Activated naive CD8-positive, alpha-beta T cell (primary cell): ENCODE results near the gene CREB3L4.
"Not testable (repeated sequence)": the region's sequence is repeated elsewhere in the genome, so short reads cannot be mapped to it uniquely, and the experiment has no call there.

Experiments
- H3K27ac Mint-ChIP-seq: one replicate; pipeline ENCODE4 v1.8.0; 2021; ENCODE audit warnings: mixed read lengths
- H3K27me3 Mint-ChIP-seq: one replicate; pipeline ENCODE4 v1.8.0; 2021; ENCODE audit warnings: mixed read lengths
- H3K36me3 Mint-ChIP-seq: one replicate; pipeline ENCODE4 v1.8.0; 2021; ENCODE audit warnings: mixed read lengths
- H3K4me1 Mint-ChIP-seq: one replicate; pipeline ENCODE4 v1.8.0; 2021; ENCODE audit warnings: low read depth, mixed read lengths
- H3K4me3 Mint-ChIP-seq: one replicate; pipeline ENCODE4 v1.8.0; 2021; ENCODE audit warnings: mild to moderate bottlenecking, mixed read lengths
- H3K9me3 Mint-ChIP-seq: one replicate; pipeline ENCODE4 v1.8.0; 2021; ENCODE audit warnings: low read depth, mixed read lengths

CREB3L4 gene

DNA sequence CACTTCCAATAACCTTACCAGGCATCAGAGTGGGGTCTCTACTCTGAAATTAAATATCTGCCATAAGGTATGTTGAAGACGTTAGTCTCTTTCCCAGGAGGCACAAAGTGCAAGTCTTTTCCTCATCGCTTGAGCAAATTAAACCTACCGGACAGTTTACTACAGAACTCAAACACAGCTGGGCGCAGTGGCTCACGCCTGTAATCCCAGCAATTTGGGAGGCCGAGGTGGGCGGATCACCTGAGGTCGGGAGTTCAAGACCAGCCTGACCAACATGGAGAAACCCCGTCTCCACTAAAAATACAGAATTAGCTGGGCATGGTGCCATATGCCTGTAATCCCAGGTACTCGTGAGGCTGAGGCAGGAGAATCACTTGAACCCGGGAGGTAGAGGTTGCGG lies 11.4 kb downstream of the CREB3L4 start:
- H3K36me3 Mint-ChIP-seq, H3K9me3 Mint-ChIP-seq, H3K27me3 Mint-ChIP-seq: not testable (repeated sequence)
- Mint-ChIP-seq H3K4me1 (peaks cover 33% of the 10 kb centered on the region), H3K4me3 (peak overlapping the region; percentile 97), H3K27ac (peak overlapping the region; percentile 96)

DNA sequence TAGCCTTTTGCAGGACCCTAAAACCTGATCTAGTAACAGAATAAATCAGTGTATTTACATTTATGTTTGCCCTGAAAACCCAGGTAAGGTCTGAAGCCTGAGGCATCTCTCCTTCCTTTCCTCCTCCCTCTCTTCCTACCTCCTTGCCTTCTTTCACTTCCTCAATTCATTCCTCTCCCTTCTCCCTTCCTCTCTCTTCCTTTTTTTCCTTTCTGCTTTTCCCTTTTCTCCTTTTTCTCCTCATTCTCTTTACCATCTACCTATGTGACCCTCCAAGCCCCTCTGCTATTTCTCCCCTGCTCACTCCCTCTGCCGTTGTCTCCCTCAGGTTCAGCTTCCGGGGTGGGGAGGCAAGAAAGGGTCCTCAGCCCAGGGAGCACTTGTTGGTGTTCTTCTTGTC lies 14.0 kb downstream of the CREB3L4 start:
- peaks cover 39% of the 10 kb centered on the region for H3K4me1 Mint-ChIP-seq
- H3K4me3 Mint-ChIP-seq, H3K36me3 Mint-ChIP-seq, H3K9me3 Mint-ChIP-seq, H3K27me3 Mint-ChIP-seq, H3K27ac Mint-ChIP-seq: not testable (repeated sequence)

DNA sequence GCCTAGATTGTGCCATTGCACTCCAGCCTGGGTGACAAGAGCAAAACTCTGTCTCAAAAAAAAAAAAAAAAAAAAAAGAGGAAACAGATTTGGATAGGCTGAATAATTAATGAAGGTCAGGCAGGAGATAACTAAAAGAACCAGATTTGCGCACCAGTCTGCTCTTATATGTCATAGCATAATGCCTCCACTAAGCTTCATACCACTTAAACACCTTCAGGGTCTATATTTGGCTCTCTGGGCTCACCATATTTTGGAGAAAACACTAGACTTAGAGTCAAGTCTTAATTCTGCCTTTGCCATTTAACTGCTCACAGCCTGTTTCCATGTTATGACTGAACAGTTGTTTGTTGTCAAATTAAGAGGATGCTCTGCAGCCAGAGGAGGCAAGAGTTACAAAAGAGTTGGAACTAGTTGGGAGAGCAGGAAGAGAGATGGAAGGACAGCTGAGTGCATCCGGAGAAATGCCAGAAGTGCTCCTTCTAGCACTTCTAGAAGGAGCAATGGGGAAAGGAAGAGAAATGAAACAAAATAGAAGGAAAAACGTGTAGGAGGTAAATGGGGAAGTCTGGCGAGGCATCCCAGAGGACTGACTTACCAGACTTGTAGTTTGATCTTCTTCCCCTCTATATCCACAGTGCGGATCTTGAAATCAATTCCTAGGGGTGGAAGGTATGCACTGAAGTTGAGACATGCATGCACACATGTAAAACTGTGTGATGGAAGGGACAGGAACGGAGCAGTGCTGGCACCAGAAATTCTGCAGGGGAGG lies 16.6 kb downstream of the CREB3L4 start:
- Mint-ChIP-seq H3K4me1 (peaks cover 30% of the 10 kb centered on the region), H3K9me3 (no peaks in the 10 kb centered on the region)

DNA sequence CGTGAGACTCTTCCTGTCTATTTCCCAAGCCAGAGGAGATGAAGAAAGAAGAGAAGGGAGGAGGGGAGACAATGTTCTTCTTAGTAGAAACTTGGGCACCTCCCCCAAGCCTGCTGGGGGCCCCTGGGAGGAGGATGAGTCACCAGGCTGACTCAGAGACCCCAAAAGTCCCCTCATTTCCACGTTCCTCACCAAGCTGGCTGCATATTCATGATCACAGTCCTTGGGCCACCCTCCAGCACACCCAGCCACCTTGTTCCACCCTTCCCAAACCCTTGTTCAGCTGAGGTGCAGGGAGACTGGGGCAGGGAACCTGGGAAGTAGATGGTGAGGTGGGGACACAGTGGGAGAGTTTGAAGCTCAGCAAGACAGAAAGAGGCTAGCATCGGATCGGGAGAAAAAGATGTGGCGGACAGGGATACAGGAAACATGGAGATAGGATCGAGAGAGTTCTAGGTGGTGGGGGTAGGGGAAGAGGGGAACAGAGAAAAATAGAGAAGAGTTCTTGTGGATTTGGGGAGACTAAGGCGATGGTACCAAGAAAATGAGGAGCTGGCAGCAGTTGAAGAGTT lies 17.7 kb downstream of the CREB3L4 start:
- H3K27me3 Mint-ChIP-seq: no peaks in the 10 kb centered on the region
- H3K4me3 Mint-ChIP-seq: peak overlapping the region; percentile 96
- no peaks in the 10 kb centered on the region for H3K36me3 Mint-ChIP-seq
- H3K4me1 Mint-ChIP-seq: peaks cover 36% of the 10 kb centered on the region
- peak overlapping the region; percentile 99 for H3K27ac Mint-ChIP-seq
- H3K9me3 Mint-ChIP-seq: no peaks in the 10 kb centered on the region

More for the DNA sequence above, 16.6 kb downstream of the CREB3L4 start:
- H3K27me3 Mint-ChIP-seq: no peaks in the 10 kb centered on the region
- H3K4me3 Mint-ChIP-seq: peak overlapping the region; percentile 8
- peak overlapping the region; percentile 58 for H3K27ac Mint-ChIP-seq
- no peaks in the 10 kb centered on the region for H3K36me3 Mint-ChIP-seq

DNA sequence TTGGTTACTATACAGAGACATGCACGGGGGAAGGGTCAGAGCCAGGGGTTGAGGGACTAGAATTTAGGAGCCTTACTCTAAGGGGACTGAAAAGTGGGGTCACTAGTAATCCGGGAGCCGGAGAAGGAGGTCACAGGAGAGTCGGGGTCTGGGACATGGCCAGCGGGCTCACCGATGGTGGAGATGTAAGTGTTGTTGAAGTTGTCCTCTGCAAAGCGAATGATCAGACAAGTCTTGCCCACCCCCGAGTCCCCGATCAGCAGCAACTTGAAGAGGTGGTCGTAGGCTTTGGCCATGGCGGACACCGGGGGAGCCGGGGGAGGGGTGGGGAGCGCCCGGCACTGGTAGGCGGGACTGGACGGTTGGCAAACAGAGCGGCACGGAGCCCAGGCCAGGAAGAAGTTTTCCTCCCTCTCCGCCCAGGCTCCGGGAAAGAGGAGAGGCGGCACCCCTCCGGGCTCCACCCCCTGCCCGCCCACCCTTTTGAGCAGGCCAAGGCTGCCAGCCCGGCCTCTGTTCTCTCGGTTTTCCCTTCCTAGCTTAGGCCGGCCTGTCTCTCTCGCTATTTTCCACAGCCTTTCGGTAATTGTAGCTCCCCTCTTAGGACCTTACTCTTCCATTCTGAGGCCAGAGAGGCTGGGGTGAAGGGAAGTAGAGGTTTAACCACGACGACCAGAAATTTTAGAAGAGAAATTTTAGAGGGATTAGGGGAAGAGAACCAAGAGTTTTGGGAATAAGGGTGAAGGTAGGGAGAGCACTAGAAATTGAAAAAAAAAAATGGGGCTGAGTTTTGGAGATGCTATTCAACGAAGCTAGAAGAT lies 18.4 kb downstream of the CREB3L4 start, which contains the start of gene RAB13:
TSS of gene RAB13 (minus strand) at position 399 of the 821 bp plus-strand sequence. CDS start at position 296, 103 bp downstream.
- Mint-ChIP-seq H3K27ac (peak within 1 kb of the TSS; percentile 99), H3K4me3 (peak within 1 kb of the TSS; percentile 96), H3K4me1 (peaks cover 40% of the 10 kb centered on the region), H3K9me3 (no peaks in the 10 kb centered on the region), H3K27me3 (no peaks in the 10 kb centered on the region), H3K36me3 (peaks cover 1% of the 10 kb centered on the region)

DNA sequence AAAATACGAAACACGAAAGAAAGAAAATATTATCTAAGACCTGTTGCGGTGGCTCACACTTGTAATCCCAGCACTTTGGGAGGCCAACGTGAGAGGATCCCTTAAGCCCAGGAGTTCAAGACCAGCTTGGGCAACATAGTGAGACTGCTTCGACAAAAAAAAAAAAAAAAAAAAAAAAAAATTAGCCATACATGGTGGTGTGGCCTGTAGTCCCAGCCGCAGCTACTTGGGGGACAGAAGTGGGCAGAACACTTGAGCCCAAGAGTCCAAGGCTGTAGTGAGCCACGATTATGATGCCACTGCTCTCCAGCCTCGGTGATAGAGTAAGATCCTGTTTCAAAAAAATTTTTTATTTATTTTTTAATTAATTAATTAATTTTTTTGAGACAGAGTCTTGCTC lies 19.9 kb downstream of the CREB3L4 start:
- Mint-ChIP-seq H3K27ac (no peak overlapping the region), H3K4me1 (peaks cover 51% of the 10 kb centered on the region)

DNA sequence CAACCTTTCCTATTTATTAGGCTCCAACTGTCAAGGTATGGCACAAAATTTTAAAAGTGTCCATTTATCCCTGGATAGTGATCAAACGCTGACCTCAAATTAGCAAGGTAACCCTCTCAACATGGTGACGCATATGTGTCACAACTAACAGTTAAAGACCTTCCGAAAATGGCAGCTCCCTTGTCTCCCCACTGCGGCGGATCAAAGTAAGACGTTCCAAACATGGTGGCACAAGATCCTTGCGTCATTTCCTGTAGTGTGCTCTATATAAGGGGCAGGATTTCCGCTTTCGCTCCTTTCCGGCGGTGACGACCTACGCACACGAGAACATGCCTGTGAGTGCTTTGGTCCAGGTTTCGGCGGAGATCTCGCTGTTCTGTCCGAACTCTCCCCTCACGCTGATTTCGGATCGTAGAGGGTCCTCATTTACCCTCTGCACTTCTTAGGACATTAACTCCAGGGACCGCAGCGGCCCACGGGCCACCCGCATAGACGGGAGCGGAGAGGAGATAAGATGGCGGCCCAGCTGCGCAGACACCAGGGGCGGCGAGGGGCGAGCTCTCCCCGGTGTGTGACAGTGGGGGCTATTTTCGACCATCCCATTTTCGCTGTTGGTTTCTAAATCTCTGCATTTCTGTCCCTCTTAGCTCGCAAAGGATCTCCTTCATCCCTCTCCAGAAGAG lies 22.9 kb downstream of the CREB3L4 start, which contains the start of gene RPS27:
TSS of gene RPS27 (plus strand) at position 295 of the 683 bp plus-strand sequence. CDS start at position 330, 35 bp downstream.
- no peaks in the 10 kb centered on the region for H3K27me3 Mint-ChIP-seq
- peaks cover 18% of the 10 kb centered on the region for H3K36me3 Mint-ChIP-seq
- H3K27ac Mint-ChIP-seq: peak within 1 kb of the TSS; percentile 99
- peaks cover 48% of the 10 kb centered on the region for H3K4me1 Mint-ChIP-seq
- H3K4me3 Mint-ChIP-seq: peak within 1 kb of the TSS; percentile 99
- H3K9me3 Mint-ChIP-seq: no peaks in the 10 kb centered on the region

More for the DNA sequence above, 19.9 kb downstream of the CREB3L4 start:
- Mint-ChIP-seq H3K36me3 (peaks cover 12% of the 10 kb centered on the region), H3K9me3 (no peaks in the 10 kb centered on the region), H3K4me3 (no peak overlapping the region), H3K27me3 (no peaks in the 10 kb centered on the region)

DNA sequence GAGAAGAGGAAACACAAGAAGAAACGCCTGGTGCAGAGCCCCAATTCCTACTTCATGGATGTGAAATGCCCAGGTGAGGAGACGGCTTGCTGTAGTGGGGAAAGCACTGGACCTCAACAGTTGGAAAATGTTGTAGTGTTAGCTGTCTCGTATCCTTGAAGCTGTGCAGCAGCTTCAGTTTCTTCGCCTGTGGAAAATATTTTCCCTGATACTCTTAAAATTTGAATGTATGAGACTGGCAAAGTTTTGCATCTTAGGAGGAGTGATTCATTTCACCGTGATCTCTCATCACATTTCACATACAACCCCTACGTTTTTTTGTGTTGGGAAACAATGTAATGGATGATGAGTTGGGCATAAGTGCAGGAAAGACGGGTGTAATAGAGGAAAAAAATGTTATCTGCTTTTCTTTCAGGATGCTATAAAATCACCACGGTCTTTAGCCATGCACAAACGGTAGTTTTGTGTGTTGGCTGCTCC lies 23.5 kb downstream of the CREB3L4 start:
- H3K27me3 Mint-ChIP-seq: no peaks in the 10 kb centered on the region
- H3K36me3 Mint-ChIP-seq: peaks cover 21% of the 10 kb centered on the region
- H3K9me3 Mint-ChIP-seq: no peaks in the 10 kb centered on the region
- H3K27ac Mint-ChIP-seq: peak overlapping the region; percentile 99
- H3K4me1 Mint-ChIP-seq: peaks cover 43% of the 10 kb centered on the region
- peak overlapping the region; percentile 99 for H3K4me3 Mint-ChIP-seq

DNA sequence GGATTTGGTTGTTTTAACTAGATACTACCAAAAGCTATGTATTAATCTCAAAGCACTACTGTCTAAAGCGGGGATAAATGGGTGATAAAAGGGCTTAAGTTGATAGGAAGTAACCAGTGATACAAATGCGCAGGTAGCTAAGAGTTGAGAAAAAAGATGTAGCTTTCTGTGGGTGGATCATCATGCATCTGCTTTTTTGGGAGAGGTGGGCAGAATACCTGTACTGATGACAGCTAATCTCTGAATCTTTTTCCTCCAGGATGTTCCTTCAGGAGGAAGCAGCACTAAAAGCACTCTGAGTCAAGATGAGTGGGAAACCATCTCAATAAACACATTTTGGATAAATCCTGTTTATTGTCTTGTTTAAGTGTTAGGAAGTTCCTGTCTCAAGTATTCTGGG lies 24.1 kb downstream of the CREB3L4 start:
- peaks cover 21% of the 10 kb centered on the region for H3K36me3 Mint-ChIP-seq
- H3K4me3 Mint-ChIP-seq: peak overlapping the region; percentile 99
- no peaks in the 10 kb centered on the region for H3K9me3 Mint-ChIP-seq
- peak overlapping the region; percentile 99 for H3K27ac Mint-ChIP-seq
- no peaks in the 10 kb centered on the region for H3K27me3 Mint-ChIP-seq
- peaks cover 38% of the 10 kb centered on the region for H3K4me1 Mint-ChIP-seq

DNA sequence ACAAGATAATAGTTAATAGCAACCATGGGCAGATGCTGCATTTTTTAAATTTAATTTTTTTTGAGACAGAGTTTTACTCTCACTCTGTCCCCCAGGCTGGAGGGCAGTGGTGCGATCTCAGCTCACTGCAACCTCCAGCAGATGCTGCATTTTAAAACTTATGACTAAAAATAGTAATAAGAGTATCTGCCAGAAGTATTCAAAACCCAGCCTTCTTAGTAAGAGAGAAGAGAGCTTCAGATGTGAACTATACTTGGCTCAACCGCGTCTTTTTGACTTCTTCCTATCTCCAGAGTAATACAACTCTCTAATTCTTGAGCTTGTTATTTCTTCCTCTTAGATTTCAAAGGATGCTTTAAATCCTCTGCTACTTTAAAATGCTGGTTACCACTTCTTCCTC lies 27.5 kb downstream of the CREB3L4 start:
- peaks cover 21% of the 10 kb centered on the region for H3K36me3 Mint-ChIP-seq

DNA sequence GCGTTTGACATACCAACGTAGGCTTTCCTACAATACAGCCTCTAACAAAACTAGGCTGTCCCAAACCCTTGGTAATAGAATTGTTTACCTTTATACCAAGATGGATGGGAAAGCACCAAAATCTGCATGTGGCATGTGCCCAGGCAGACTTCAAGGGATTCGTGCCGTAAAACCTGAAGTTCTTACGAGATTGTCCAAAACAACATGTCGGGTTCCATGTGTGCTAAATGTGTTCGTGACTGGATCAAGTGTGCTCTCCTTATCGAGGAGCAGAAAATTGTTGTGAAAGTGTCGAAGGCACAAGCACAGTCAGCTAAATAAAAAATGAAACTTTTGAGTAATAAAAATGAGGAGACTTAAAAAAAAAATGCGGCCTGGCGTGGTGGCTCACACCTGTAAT lies 27.9 kb downstream of the CREB3L4 start:
- peak overlapping the region; percentile 62 for H3K4me3 Mint-ChIP-seq
- peak overlapping the region; percentile 61 for H3K27ac Mint-ChIP-seq
- H3K4me1 Mint-ChIP-seq: peaks cover 25% of the 10 kb centered on the region
- peaks cover 21% of the 10 kb centered on the region for H3K36me3 Mint-ChIP-seq
- H3K9me3 Mint-ChIP-seq: no peaks in the 10 kb centered on the region
- no peaks in the 10 kb centered on the region for H3K27me3 Mint-ChIP-seq

More for the DNA sequence above, 27.5 kb downstream of the CREB3L4 start:
- Mint-ChIP-seq H3K9me3 (no peaks in the 10 kb centered on the region), H3K27me3 (no peaks in the 10 kb centered on the region), H3K4me1 (peaks cover 29% of the 10 kb centered on the region), H3K27ac (peak overlapping the region; percentile 61), H3K4me3 (peak overlapping the region; percentile 62)

DNA sequence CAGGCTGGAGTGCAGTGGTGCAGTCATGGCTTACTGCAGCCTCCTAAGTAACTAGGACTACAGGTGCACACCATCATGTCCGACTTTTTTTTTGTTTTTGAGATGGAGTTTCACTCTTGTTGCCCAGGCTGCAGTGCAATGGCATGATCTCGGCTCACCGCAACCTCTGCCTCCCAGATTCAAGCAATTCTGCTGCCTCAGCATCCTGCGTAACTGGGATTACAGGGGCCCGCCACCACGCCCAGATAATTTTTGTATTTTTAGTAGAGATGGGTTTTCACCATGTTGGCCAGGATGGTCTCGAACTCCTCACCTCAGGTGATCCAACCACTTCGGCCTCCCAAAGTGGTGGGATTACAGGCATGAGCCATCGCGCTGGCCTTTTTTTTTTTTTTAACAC lies 29.2 kb downstream of the CREB3L4 start:
- H3K4me3 Mint-ChIP-seq, H3K27ac Mint-ChIP-seq, H3K27me3 Mint-ChIP-seq, H3K9me3 Mint-ChIP-seq: not testable (repeated sequence)
- peaks cover 13% of the 10 kb centered on the region for H3K36me3 Mint-ChIP-seq
- H3K4me1 Mint-ChIP-seq: peaks cover 17% of the 10 kb centered on the region

DNA sequence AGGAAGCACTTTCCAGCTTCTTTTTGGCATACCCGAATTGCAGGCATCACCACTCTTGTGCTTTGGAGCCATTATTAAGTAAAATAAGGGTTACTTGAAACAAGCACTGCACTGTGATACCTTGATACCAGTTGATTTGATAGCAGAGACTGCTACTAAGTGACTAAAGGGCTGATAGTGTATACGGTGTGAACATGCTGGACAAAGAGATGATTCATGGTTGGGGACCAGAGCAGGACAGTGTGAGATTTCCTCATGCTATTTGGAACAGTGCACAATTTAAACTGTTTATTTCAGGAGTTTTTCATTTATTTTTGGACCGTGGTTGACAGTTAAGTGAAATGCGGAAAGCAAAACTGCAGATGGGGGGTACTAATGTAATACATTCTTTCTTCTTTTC lies 32.7 kb downstream of the CREB3L4 start:
- peaks cover 5% of the 10 kb centered on the region for H3K36me3 Mint-ChIP-seq

DNA sequence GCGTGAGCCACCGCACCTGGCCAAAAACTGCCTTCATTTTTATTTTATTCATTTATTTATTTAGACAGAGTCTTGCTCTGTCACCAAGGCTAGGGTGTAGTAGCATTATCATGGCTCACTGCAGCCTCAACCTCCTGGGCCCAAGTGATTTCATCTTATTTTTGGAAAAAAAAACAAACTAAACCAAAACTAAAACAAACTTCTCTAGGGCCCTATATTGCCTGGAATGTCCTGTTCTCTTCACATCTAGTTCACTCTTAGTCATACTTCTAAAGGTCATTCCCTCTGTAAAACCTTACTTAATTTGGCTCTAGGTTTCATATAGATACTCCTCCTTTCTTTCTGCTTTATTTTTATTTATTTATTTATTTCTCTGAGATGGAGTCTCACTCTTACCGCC lies 38.4 kb downstream of the CREB3L4 start:
- Mint-ChIP-seq H3K4me1 (no peaks in the 10 kb centered on the region), H3K27me3 (no peaks in the 10 kb centered on the region), H3K9me3 (no peaks in the 10 kb centered on the region), H3K36me3 (no peaks in the 10 kb centered on the region), H3K27ac (no peak overlapping the region), H3K4me3 (no peak overlapping the region)

More for the DNA sequence above, 32.7 kb downstream of the CREB3L4 start:
- no peak overlapping the region for H3K4me3 Mint-ChIP-seq
- peaks cover under 1% of the 10 kb centered on the region for H3K4me1 Mint-ChIP-seq
- no peaks in the 10 kb centered on the region for H3K27me3 Mint-ChIP-seq
- no peaks in the 10 kb centered on the region for H3K9me3 Mint-ChIP-seq
- H3K27ac Mint-ChIP-seq: no peak overlapping the region
